ENCODE measurements around the gene MRPS27. TPM values are rescaled to one million over a fixed set of nuclear protein-coding genes. Genes with fewer than 3 reads are reported as not detected.

Gene MRPS27
- total and polyA plus RNA-seq, 2 donors from 2014 or later = 40.0 to 50.8 TPM

GRCh38 chr5:72222521-72222920, 97.5 kb downstream of the MRPS27 start:
- DNase-seq = no peak
- no peak for FAIRE-seq

DNA sequence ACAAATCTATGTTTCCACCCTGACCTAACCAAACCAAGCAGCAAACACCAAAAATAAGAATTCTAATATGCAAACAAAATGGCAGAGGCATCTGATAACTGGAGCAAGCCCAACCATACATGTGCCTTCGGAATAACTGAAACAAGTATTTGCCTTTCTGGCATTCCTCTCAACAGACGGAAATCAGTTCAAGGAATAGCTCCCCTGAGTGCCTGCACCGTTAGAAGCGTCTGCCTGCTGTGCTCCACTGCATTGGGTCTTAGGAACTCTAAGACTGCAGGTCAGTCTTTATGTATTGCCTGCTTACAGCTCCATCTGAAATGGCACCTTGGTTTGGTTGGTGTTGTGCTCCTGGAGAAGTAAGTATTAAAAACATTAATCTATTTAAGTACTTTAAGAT, 98.5 kb downstream of the MRPS27 start:
- Histone ChIP-seq H3K4me3 (ENCODE audit: low read length in 3 of 3) (no peak overlapping the region), H3K4me1 (ENCODE audit: control insufficient read depth in 2 of 3, insufficient read depth in 2 of 3, low read depth in 1 of 3, low read length in 3 of 3) (no peaks in the 10 kb centered on the region), H3K27ac (ENCODE audit: low read depth in 2 of 2, low read length in 2 of 2) (no peak overlapping the region), H3K36me3 (ENCODE audit: control insufficient read depth in 2 of 3, insufficient read depth in 3 of 3, low read length in 3 of 3) (peaks cover 3 to 25% (median 21%) of the 10 kb centered on the region in 3 donors), H3K9ac (ENCODE audit: low read length in 3 of 3) (no peak overlapping the region), H3K27me3 (ENCODE audit: control insufficient read depth, insufficient read depth, low read length) (no peaks in the 10 kb centered on the region), H3K9me3 (ENCODE audit: control insufficient read depth in 2 of 3, insufficient read depth in 1 of 3, low read length in 3 of 3) (no peaks in the 10 kb centered on the region)
- DNase-seq (no peak), FAIRE-seq (no peak)
- intact Hi-C loops (cut with DNase I) = no loop called here
- no peak for TF ChIP-seq CTCF (IDR thresholded peaks at IDR 0.05; ENCODE audit: borderline replicate concordance, extremely low read depth, insufficient read depth)

More at GRCh38 chr5:72222521-72222920, 97.5 kb downstream of the MRPS27 start:
- Histone ChIP-seq H3K9ac (ENCODE audit: low read length in 3 of 3) (no peak overlapping the region), H3K4me3 (ENCODE audit: low read length in 3 of 3) (no peak overlapping the region), H3K9me3 (ENCODE audit: control insufficient read depth in 2 of 3, insufficient read depth in 1 of 3, low read length in 3 of 3) (no peaks in the 10 kb centered on the region), H3K27me3 (ENCODE audit: control insufficient read depth, insufficient read depth, low read length) (no peaks in the 10 kb centered on the region), H3K27ac (ENCODE audit: low read depth in 2 of 2, low read length in 2 of 2) (no peak overlapping the region), H3K36me3 (ENCODE audit: control insufficient read depth in 2 of 3, insufficient read depth in 3 of 3, low read length in 3 of 3) (peaks cover 3 to 25% (median 24%) of the 10 kb centered on the region in 3 donors), H3K4me1 (ENCODE audit: control insufficient read depth in 2 of 3, insufficient read depth in 2 of 3, low read depth in 1 of 3, low read length in 3 of 3) (no peaks in the 10 kb centered on the region)
- intact Hi-C loops (cut with DNase I) = no loop called here
- TF ChIP-seq CTCF (IDR thresholded peaks at IDR 0.05; ENCODE audit: borderline replicate concordance, extremely low read depth, insufficient read depth) = no peak

GRCh38 chr5:72221099-72221498, 98.9 kb downstream of the MRPS27 start:
- Histone ChIP-seq H3K4me3 (ENCODE audit: low read length in 3 of 3) (no peak overlapping the region), H3K9me3 (ENCODE audit: control insufficient read depth in 2 of 3, insufficient read depth in 1 of 3, low read length in 3 of 3) (no peaks in the 10 kb centered on the region), H3K36me3 (ENCODE audit: control insufficient read depth in 2 of 3, insufficient read depth in 3 of 3, low read length in 3 of 3) (peaks cover 3 to 22% (median 21%) of the 10 kb centered on the region in 3 donors), H3K27ac (ENCODE audit: low read depth in 2 of 2, low read length in 2 of 2) (no peak overlapping the region), H3K27me3 (ENCODE audit: control insufficient read depth, insufficient read depth, low read length) (no peaks in the 10 kb centered on the region), H3K9ac (ENCODE audit: low read length in 3 of 3) (no peak overlapping the region), H3K4me1 (ENCODE audit: control insufficient read depth in 2 of 3, insufficient read depth in 2 of 3, low read depth in 1 of 3, low read length in 3 of 3) (no peaks in the 10 kb centered on the region)
- intact Hi-C loops (cut with DNase I) = no loop called here
- no peak for TF ChIP-seq CTCF (IDR thresholded peaks at IDR 0.05; ENCODE audit: borderline replicate concordance, extremely low read depth, insufficient read depth)
- FAIRE-seq (no peak), DNase-seq (no peak)

DNA sequence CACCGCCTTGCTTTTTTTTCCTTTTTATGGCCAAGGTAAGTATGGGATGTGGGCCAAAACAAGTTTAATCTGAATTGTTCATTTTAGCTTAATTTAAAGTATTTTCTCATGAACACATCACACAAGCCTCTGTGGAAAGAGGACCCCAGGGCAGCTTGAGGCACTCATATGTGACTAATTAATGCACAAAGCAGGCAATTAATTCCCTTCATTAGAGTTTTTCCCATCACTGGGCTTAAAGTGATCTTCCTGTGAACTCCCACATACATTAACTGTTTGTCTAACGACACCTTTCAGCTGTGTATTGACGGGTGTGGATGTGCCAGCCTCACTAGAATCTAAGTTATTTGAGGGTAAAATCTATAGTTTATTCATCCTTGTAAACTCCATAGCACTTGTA, 103.3 kb downstream of the MRPS27 start:
- H3K9ac ChIP-seq (ENCODE audit: low read length in 3 of 3) = no peak overlapping the region
- no peak overlapping the region for H3K4me3 ChIP-seq (ENCODE audit: low read length in 3 of 3)
- no peak for DNase-seq
- intact Hi-C loops (cut with DNase I) = no loop called here
- TF ChIP-seq CTCF (IDR thresholded peaks at IDR 0.05; ENCODE audit: borderline replicate concordance, extremely low read depth, insufficient read depth) = no peak
- H3K4me1 ChIP-seq (ENCODE audit: control insufficient read depth in 2 of 3, insufficient read depth in 2 of 3, low read depth in 1 of 3, low read length in 3 of 3) = no peaks in the 10 kb centered on the region
- H3K27me3 ChIP-seq (ENCODE audit: control insufficient read depth, insufficient read depth, low read length) = no peaks in the 10 kb centered on the region
- H3K36me3 ChIP-seq (ENCODE audit: control insufficient read depth in 2 of 3, insufficient read depth in 3 of 3, low read length in 3 of 3) = peaks cover 3 to 15% (median 7%) of the 10 kb centered on the region in 3 donors
- FAIRE-seq = no peak
- H3K9me3 ChIP-seq (ENCODE audit: control insufficient read depth in 2 of 3, insufficient read depth in 1 of 3, low read length in 3 of 3) = no peaks in the 10 kb centered on the region
- H3K27ac ChIP-seq (ENCODE audit: low read depth in 2 of 2, low read length in 2 of 2) = no peak overlapping the region
